ENCODE data around the gene IGF2BP2. TPM values are rescaled to one million over a fixed set of nuclear protein-coding genes. Genes with fewer than 3 reads are reported as not detected.
A peak's percentile ranks its signal among the peaks of the same experiment; 100 is the strongest.
"Not testable (repeated sequence)": the region's sequence is repeated elsewhere in the genome, so short reads cannot be mapped to it uniquely, and the experiment has no call there.

IGF2BP2 gene
- total RNA-seq, 1 donor from 2014 or later = 48.5 TPM

DNA sequence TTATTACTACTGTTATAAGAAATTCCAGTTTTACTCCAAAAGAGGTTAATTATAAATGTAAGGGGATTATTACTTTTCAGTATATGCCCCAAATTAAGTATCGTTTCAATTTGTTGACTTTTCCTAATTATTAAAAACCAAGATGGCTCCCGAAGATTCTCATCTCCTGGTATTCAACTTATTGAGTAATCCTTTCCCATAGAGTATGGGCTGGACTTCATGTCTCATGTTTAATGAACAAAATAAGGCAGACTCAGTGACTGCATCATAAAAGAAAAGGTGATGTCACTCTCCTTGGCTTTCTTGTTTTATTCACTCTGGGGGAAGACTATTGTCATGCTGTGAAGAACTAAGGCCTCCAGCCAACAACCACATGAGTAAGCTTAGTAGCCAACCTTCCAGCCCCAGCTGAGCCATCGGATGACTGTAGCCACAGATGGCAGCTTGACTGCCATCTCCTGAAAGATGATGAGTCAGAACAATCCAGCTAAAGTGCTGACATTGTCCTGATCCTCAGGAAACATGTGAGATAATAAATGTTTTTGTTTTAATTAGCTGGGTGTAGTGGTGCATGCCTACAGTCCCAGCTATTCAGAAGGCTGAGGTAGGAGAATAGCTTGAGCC lies 17.3 kb downstream of the IGF2BP2 start:
- peak; percentile 73 for DNase-seq (ENCODE audit: low read depth)

DNA sequence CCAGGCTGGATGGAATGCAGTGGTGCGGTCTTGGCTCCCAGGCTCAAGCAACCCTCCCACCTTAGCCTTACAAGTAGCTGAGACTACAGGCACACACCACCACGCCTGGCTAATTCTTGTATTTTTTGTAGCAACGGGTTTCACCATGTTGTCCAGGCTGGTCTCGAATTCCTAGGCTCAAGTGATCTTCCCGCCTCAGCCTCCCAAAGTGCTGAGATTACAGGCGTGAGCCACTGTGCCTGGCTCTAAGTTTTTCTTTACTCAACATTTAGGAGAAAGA lies 26.1 kb downstream of the IGF2BP2 start:
- not testable (repeated sequence) for DNase-seq (ENCODE audit: low read depth)

DNA sequence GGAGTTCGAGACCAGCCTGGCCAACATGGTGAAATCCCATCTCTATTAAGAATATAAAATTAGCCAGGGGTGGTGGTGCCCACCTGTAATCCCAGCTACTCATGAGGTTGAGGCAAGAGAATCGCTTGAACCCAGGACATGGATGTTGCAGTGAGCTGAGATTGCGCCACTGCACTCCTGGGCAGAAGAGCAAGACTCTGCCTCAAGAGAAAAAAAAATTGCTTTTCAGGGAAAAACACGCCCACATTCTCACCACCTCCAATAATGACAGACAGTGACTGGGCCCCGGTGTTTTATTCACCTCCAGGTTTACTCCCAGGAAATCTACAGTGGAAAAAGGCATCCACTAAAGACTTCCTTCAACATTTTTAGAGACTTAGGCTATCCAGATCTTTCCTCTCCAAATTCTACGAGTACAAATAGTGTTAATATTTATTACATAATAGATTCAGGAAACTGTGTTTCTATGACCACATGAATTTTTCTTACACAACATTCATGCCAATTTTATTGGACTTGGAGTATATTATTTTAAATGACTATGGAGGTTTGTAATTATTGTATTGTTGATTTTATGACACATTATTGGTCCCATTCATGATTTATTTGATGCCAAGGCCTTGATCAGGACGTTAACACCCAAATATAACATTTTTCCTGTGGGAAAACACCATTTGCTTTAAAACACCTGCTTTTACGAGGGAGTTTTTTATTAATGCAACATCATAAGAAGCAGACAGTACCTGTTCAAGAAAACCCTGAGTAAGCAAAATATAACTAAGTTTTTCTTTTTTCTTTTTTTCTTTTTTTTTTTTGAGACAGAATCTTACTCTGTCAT lies 26.6 kb downstream of the IGF2BP2 start:
- no peak for DNase-seq (ENCODE audit: low read depth)

DNA sequence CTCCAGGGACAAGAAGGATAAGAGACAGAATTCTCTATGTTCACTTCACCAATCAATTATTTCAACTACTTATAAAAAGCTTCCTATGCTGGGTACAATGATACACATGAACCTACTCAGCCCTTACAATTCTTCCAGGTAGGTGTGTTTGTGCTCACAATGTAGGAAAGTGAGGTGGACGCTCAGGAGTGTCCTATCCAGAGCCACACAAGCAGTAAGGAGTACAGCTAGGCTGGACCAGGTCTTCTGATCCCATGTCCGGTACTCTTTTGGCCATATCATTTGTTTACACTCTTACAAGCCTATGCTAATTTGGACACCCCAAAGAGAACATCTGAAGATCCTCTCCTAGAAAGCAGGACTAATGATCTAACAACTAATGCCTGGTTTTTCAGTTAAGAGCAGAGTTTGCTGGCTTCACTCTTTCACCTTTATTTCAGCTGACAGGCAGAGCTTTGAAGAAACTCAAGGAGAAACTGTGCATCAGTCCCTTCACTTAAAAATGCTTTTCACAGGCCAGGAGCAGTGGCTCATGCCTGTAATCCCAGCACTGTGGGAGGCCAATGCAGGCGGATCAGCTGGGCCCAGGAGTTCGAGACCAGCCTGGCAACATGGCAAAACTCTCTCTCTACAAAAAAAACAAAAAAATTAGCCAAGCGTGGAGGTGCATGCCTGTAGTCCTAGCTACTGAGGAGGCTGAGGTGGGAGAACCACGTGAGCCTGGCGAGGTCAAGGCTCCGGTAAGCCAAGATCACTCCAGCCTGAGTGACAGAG lies 27.5 kb downstream of the IGF2BP2 start:
- DNase-seq (ENCODE audit: low read depth) = no peak

GRCh38 chr3:185796431-185797107 lies 28.3 kb downstream of the IGF2BP2 start:
- no peak for DNase-seq (ENCODE audit: low read depth)

- DNase-seq (ENCODE audit: low read depth) = no peak
These were observed 31.5 kb downstream of the IGF2BP2 start for GRCh38 chr3:185793381-185793780.

- no peak for DNase-seq (ENCODE audit: low read depth)
These were observed 31.9 kb downstream of the IGF2BP2 start for GRCh38 chr3:185792955-185793354.

- no peak for DNase-seq (ENCODE audit: low read depth)
These were observed 34.7 kb downstream of the IGF2BP2 start for GRCh38 chr3:185789891-185790830.

DNA sequence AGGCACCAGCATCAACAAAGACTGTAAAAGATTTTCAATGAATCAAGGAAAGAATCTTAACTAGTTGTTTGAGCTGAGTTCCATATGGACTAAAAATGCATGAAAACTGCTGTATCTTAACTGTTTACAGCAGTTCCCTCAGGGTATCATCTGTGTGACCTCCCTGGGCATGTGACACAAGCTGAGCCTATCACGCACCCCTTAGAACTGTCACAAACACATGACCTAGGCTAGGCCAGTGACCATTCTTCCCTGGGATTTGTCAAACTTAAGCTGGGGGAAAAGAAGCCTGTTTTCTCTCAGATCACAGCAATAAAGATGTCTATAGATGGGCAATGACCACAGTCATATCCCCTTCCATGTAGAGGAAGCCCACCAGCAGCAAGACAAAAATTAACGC lies 35.7 kb downstream of the IGF2BP2 start:
- DNase-seq (ENCODE audit: low read depth) = no peak

- DNase-seq (ENCODE audit: low read depth) = no peak
These were observed 36.5 kb downstream of the IGF2BP2 start for GRCh38 chr3:185788292-185788691.

DNA sequence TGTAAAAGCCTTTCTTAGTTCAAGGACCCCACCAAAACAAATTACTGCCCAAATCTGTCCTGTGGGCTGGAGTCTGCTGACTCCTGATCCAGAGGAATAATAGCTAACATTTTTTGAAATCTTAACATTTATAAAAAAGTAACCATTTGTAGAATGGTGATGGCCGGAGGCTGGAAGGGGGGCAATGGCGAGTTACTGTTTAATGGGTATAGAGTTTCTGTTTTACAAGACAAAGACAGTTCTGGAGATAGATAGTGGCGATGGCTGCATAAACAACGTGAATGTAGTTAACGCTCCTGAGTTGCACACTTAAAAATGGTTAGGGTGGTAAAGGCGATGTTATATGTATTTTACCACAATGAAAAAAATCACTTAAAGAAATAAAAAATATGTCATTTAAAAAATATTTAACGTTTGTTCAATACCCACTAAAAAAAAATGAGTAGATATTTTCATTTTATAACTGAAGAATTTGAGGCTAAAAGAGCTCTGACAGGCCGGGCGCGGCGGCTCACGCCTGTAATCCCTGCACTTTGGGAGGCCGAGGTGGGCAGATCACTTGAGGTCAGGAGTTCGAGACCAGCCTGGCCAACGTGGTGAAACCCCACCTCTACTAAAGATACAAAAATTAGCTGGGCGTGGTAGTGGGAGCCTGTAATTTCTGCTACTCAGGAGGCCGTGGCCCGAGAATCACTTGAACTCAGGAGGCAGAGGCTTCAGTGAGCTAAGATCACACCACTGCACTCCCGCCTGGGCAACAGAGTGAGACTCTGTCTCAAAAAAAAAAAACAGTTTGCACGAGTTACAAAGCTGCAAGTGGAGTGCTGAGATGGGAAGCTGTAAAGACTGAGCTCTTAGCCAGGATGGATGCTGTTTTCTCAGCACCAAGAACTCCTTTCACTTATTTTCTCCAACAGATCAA lies 37.6 kb downstream of the IGF2BP2 start:
- no peak for DNase-seq (ENCODE audit: low read depth)

DNA sequence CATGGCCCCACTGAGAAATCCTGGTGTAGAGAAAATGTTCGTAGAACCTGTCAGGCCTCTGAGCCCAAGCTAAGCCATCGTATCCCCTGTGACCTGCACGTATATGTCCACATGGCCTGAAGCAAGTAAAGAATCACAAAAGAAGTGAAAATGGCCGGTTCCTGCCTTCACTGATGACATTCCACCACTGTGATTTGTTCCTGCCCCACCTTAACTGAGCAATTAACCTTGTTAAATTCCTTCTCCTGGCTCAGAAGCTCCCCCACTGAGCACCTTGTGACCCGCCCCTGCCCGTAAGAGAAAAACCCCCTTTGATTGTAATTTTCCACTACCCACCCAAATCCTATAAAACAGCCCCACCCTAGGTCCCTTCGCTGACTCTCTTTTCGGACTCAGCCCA lies 38.6 kb downstream of the IGF2BP2 start:
- not testable (repeated sequence) for DNase-seq (ENCODE audit: low read depth)

DNA sequence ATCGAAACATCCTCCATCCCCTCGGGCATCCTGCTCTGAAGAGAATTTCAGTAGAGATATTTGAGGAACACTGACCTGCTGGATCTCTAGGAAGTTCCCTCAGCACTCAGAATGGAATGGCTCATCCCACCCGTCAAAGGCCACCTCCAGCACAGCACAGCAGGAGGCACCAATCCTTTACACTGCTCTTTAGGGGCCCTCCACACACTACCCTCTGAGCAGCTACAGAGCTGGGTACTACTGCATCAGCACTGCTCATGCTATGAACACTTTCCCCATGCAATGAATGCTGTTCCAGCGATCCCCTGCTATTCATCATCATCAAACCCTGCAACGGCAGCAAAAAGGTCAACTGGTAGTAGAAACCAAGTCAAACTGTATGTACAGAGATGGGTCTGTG lies 40.5 kb downstream of the IGF2BP2 start:
- DNase-seq (ENCODE audit: low read depth) = no peak

DNA sequence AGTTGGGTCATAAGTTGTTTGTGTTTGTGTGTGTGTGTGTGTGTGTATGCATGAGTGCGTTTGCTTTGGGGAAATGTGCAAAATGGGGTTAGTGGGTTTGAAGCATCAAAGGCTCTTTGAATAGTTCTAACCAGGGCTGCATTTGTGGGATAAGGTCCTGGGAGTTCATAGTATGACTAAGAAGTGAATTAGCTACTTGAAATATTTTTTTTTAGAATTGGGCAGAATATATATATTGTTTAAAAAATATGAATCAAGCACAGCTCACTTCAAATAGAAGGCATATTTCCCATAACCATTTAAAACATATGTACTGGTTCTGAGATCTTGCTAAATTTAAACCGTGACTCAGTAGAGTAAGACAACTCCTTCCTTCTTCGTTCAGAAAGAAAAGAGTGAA lies 43.1 kb downstream of the IGF2BP2 start:
- peak; percentile 38 for DNase-seq (ENCODE audit: low read depth)

DNA sequence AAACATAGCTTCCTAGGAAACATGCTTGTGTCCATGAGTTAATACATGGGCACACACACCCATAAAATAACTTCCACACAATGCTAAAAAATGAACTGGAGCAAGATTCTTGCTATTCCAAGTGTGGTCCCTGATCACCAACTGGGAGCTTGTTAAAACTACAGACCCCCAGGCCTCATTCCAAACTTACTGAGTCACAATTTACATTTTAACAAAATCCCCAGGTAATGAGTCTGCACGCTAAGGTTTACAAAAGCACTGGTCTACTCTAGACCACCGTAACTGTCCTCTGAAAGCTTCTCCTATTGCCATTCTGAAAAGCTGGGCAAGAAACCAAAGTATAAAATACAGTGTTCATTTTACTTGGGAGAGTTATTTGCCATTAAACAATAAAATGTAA lies 45.4 kb downstream of the IGF2BP2 start:
- no peak for DNase-seq (ENCODE audit: low read depth)

- DNase-seq (ENCODE audit: low read depth) = peak; percentile 24
These were observed 46.0 kb downstream of the IGF2BP2 start for GRCh38 chr3:185778821-185779220.

- no peak for DNase-seq (ENCODE audit: low read depth)
These were observed 46.7 kb downstream of the IGF2BP2 start for GRCh38 chr3:185778094-185778493.

GRCh38 chr3:185770109-185770508 lies 54.7 kb downstream of the IGF2BP2 start:
- DNase-seq (ENCODE audit: low read depth) = no peak

DNA sequence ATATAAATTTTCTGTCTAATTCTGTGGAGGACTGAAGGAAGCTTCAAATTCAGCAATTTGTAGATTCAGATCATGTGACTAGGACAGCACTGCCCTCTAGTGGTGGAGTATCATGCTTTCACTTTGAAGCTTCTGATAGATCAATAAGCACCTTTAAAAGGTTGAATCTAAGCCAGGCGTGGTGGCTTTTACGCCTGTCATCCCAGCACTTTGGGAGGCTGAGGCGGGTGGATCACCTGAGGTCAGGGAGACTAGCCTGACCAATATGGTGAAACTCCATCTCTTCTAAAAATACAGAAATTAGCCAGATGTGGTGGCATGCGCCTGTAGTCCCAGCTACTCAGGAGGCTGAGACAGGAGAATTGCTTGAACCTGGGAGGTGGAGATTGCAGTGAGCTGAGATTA lies 56.3 kb downstream of the IGF2BP2 start:
- DNase-seq (ENCODE audit: low read depth) = peak; percentile 47
